ENCODE measurements around the gene NRCAM.

Gene NRCAM

DNA sequence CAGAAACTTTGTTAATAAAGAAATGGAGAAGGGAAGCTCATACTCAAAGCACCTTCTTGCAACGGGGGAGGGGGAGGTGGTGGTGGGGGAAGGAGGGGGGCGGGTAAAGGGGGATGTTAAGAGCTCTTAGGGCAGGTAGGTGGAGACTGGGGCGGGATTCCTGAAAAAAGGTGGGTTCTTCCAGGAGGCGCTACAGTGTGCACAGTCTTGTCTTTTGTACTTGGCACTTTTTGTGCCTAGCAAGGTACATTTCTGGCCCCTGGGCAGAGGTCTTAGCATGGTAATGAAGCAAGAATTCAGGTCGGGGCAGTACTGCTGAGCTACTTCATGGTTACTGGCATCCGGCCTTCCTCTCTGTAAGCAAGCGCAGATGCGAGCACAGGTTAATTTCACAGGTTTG, 310.8 kb downstream of the NRCAM start:
- DNase-seq = no peak

DNA sequence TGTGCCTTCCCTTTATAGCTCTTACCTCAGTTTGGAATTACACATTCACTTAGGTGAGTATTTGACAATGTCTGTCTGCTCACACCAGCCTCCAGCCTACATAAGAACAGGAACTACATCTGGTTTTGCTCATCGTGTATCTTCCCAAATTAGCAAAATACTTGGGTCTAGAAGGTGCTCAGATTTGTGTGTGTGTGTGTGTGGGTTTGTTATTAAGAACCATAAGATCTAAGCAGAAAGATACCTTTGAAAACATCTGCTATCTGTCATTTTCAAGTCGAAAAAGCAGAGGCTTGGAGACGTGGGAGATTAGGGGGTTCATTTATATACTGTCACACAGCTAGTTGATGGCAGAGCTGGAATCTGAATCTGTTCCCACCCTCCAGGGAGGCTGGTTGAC, 311.3 kb downstream of the NRCAM start:
- DNase-seq = no peak

DNA sequence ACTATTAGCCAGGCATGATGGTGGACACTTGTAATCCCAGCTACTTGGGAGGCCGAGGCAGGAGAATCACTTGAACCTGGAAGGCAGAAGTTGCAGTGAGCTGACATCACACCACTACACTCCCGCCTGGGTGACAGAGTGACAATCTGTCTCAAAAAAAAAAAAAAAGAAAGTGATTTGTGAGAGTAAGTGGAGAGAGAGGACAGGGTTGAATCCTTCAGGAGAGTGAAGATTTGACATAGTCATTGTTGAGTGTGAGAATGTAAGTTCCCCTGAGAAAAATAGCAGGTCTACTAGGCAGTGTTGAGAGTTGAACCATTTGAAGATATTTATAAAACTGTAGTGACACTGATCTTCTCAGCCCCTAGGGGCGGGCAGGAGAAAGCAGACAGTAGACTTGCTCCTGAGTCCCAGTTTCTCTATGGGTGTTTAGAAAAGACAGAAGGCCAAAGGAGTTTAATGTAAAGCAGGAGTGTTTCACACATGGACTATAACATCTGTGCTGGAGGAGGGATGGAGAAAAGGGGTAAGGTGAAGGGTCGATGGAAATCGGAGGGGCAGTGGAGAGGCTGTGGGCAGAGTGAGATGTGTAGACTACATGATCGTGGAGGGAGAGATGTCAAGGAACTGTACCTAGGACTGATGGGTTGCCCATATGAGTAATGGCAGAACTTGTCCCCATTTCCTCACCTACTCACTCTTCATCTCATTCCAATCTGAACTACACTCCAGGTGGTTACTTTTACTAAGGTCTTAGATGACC, 312.4 kb downstream of the NRCAM start:
- no peak for DNase-seq

DNA sequence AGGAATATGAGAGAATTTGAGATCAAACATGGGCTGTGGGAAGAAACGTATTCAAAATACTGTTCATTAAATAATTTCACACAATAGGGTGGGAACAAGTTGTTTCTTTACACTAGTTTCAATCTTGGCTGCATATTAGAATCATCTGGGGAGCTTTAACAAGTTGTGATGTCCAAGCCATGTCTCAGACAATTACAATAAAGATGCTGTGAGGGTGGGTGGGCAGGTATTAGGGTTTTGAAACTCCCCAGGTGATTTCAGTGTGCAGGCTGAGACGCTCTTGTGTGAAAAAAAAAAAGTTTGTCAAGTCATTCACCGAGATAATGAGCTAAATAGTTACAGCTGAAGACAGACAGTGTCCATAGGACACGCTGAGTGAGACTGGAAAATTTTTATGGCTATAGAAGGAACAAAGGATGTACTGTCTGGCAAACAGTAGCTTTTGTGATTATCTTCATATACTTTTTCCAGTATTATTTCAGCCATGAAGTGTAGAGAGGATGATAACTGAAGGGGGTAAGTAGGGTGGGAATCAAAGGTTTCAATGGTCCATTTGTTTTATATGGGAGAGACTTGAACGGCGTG, 313.5 kb downstream of the NRCAM start:
- DNase-seq = no peak

DNA sequence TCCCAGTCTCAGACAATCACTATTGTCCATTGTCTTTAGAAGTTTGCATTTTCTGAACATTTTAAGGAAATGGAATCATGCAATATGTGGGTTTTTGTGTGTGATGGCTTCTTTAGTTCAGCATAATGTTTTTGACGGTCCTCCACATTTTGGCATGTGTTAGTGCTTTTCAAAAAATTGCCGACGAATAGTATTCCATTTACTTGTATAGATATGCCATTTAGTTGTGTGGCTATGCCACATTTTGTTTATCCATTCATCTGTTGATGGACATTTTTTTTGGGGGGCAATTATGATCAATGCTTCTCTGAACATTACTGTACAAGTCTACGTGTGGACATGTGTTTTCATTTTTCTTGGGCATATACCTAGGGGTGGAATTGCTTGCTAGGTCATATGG, 314.1 kb downstream of the NRCAM start:
- no peak for DNase-seq

DNA sequence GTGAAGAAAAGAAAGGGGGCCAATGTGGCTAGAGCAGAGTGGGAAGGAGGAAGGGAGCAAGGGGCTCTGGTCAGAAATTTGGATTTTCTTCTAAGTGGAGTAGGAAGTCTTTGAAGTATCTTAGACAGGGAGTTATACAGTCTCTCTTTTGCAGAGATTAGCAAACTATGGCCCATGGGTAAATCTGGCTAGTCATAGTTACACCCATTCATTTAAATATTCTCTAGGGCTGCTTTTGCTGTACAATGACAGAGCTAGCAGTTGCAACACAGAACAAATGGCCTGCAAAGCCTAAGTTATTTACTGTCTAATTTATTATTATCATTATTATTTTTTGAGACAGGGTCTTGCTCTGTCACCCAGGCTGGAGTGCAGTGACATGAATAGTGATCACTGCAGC, 315.6 kb downstream of the NRCAM start:
- no peak for DNase-seq

DNA sequence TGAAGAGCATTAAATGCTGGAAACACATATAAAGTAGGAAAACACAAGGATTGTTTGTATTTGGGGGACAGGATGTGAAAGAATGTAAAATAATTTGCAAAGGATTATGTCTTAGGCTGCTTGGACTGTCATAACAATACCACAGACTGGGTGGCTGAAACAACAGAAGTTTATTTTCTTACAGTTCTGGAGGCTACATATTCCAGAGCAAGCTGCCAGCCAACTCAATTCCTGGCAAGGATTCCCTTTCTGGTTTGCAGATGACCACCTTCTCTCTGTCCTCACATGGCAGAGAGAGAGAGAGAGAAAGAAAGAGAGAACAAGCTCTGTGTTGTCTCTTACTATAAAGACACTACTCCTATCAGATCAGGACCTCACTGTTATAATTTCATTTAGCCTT, 317.3 kb downstream of the NRCAM start:
- DNase-seq = no peak

DNA sequence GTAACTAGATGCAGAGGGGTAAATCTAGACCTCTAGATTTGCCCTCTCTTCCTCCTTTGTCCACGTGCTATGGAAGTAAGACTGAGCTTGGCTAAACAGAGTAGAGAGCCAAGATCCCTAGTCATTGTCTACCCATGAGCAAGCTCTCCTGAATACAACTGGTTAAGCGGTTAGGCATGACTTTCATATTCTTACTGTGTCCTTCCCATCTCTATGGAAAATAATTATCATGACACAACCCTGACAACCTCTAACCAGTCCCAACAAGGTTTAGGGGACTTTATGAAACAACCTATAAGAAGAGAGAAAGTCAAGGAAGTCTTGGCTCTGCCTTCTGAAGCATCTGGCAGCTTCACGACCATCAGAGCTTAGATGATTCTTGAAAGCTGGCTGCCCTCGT, 318.2 kb downstream of the NRCAM start:
- no peak for DNase-seq

DNA sequence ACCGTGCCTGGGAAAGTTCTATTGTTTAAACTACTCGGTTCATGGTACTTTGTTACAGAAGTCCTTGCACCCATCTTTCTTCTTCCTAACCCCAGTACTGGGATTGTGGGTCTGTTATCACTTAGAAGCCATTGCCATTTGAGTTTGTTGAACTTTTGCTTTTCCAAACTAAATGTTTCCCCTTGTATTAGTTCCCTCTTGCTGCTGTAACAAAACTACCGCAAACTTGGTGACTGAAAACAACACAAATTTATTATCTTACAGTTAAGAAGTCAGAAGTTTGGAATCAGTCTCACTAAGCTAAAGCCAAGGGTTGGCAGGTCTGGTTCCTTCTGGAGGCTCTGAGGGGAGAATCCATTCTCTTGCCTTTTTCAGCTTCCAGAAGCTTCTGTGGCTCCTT, 319.2 kb downstream of the NRCAM start:
- no peak for DNase-seq

DNA sequence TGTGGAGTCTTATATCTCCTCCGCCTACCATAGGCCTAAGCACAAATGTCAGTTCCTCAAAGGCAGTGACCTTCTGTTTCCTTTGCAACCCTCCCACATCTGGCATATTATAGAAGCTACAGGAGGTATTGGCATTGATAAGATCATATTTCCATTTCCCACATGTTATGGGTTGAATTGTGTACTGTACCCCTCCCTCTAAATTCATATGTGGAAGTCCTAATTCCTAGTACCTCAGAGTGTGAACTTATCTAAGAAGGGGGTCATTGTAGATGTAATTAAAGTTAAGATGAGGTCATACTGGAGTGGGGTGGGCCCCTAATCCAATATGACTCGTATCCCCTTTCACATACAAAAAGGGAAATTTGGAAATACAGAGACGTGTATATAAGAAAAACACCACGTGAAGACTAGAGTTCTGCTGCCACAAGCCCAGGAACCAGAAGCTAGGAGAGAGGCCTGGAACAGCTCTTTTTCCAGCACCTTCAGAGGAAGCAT, 320.0 kb downstream of the NRCAM start:
- no peak for DNase-seq

DNA sequence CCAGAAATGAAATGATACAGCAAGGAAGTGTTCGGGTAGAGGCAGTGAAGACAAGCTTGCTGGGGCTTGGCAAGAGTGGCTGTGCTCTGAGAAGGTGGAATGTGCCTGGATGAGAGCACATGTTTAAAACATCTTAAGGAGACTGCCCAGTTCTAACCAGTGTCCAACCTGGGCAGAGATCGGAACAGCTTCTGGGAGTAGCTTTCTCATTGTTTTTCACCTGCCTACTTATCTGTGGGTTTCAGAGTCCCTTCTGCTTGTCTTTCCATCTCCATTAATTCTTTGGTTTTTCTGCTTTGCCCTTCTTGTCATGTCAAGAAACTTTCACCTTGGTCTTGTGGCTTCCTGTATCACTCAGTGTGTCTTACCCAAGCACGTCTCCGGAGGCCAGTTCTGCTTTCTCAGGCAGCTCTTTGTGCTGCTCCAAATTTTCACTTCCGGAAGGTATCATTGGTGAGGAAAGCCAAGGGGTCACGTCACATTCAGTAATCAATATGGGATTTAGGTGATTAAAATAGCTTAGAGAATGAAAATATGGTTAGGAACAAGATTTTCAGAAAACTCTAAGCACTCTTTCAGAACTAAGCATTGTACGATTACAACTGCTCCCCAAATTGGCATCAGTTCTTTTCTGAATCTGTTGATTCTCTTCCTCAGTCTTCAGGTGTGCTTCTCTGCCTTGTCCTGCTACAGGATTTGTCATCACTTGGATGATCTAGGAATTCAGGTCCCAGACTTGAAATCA, 320.6 kb downstream of the NRCAM start:
- peak in 1 of 2 donors; percentile 52 for DNase-seq

DNA sequence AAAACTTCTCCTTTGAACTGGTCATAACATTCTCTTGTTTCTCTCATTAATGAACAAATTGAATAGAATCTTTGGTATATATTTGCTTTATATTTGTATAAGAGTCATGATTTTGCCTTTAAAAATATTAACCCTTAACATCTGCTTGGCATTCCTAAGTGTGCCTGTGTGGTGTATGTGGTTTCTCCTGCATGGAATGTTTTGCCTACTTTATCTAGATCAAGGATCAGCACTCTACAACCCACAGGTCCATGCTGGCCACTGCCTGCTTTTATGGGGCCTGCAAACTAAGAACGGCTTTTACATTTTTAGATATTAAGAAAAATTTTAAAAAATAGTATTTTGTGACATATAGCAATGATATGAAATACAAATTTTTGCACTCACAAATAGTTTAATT, 321.8 kb downstream of the NRCAM start:
- DNase-seq = no peak

DNA sequence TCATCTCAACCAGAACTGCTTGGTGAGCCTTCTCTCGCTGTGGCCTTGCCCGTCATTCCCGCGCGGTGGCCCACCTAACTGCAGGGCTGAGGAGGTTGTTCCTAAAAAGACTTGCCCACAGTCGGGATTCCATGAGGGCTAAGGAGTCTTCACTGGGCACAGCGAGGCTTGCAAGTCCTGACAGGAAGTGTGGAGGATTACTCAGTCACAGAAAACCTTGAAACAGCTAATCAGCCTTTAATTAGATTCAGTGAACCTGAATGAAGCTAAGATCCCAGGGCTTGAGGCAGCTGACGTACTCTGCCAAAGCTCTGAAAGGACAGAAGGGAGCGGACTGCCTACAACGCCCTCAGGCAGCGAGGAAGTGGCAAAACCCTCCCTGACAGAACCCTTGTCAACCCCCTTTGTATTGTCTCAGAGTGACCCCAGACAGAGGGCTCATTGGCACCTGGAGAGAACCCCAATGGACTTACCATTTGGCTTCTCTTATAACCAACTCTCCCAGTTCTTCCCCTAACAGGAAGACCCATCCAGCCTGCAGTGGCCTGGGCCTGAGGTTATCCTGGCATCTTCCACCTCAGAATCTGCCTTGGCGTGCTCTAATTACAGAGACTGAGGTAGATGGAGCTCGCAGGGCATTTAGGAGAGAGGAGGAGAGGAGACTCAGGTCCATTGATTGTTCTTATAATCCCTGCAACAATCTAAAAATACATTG, 323.5 kb downstream of the NRCAM start:
- no peak for DNase-seq

DNA sequence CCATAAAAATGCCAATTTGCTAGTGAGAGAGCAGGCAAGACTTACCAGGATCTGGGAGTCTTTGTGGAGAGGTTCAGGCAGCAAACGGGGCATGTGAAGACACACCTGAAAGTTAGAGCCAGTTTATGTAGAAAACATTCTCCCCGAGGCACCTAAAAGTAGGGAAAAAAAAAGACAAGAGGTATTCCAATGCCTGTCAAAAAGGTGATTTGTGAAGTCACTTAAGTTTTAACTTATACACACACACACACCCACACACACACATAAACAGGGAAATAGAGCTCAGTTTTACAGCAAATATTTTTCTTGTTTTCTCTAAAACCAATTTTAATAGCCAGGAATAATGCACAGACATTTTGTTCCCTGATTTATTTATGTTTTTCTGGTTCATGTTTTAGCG, 326.0 kb downstream of the NRCAM start, which contains the start of gene LAMB4:
LAMB4 (minus strand) TSS at position 101 of the 400 bp plus-strand sequence. CDS start 7,197 bp downstream, outside the sequence.
- no peak for DNase-seq

DNA sequence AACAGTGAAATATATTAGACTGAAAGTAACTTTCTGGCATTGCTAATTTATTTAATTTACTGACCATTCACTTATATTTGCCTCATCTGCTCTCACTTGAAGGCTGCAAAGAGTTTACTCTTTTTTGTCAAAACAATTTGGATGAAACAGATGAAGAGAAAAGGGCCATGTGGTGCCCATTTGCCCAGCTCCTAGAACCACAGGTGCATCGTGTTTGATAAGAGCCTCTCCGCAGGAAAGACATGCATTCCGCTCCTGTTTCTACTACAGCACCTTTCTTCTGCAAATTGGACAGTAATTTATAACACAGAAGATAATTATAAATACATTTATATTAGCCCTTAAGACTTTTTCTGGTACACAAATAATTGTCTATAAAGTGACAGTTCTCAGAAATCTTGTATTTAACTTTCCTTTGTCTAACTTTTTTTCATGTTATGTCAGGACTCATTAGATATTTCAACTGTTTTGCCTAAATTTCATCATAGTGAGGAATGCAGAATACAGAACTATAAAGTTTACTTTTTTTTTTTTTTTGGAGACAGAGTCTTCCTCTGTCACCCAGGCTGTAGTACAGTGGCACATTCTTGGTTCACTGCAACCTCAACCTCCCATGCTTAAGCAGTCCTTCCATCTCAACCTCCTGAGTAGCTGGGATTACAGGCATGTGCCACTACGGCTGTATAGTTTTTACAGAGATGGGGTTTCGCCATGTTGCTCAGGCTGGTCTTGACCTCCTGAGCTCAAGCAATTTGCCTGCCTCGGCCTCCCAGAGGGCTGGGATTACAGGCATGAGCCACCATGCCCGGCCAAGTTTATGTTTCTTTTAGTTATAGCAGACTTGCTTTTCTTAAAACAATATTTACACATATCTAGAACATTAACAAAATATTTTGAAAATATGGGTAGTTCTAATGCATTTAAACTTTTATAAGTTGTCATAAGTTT, 326.9 kb downstream of the NRCAM start:
- no peak for DNase-seq

DNA sequence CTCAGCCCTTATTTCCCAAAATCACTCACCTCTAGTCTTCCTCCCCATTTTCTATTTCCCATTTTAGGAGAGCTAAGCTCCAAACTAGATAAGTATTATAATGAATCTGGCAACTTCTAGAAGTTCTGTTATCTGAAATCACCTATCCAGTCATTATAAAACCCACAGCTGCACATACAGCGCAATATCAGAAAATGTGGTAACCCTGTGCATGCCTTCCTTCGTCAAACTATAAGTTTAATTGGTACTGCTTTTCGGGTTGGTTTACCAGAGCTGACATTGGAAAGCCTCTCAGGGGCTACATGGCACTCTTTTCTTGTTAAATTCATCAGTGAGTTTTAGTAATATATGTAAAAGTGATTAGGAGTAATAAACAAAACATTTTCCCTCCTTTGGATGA, 327.7 kb downstream of the NRCAM start:
- DNase-seq = no peak

DNA sequence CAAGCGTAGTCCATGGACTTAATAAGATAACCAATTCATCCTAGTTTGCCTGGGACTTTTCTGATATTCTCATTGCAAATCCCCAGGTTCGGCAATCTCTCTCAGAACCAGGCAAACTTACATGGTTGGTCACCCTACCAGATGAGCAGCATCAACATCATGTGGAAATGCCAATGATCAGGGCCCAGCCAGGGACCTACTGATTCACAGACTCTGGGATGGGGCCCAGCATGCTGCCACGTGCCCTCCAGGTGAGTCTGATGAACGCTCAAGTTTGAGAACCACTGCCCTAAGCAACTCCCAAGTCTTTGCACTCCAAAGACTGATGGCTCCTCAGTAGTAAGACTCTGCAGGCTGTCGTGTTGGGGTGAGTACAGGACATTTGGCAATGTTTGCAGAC, 328.8 kb downstream of the NRCAM start:
- no peak for DNase-seq

DNA sequence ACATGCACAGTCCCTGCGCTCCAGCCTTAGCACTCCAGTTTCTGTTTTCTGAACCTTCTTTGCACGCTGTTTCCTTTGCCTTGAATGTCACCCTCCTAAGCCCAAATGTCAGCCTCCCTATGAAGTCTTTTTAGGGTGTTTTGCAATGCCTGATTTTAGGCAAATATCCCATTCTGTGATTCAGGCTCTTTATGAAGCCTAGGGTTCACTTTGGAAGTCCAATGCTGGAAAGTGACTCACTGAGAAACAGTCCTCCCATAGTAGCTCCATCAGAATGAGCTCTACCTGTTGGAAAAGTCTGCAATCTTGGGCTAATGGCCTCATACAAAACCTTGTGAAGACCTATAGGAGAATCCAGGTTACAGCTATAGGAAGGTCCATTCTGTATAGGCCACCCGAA, 331.4 kb downstream of the NRCAM start:
- DNase-seq = no peak

DNA sequence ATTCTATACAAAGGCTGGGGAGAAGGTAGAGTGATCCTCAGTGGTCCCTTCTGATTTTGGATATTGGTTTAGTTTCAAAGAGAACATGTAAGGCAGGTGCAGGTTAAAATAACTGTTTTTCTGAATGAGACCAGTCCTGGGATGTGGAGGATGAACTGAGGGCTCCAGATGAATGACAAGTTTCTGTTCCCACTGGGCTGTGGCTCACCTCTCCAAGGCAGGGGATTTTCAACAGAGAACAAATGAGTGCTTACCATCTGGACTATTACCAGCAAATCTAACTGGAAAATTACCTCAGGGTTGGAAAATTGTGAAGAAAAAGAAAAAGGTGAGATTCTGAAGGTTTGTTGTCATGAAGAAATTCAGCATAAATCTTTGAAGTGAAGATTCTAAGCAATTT, 334.1 kb downstream of the NRCAM start:
- no peak for DNase-seq

DNA sequence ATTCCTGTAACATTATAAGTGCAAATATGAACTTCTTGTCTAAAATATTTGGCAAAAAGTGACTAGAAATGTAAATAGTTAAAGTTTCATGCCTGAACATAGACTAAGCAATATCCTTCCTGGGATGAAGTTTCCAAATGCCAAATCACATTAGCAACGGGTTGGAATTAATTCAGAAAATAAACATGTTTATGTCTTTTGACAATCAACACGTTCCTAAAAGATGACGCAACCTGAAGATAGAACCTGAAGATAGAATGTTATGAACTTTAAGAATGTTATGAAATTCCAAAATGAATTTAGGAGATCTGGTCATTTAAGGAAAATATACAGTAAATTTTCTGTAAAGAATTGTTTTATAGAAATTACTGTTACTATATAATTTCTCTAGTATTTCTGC, 335.3 kb downstream of the NRCAM start:
- DNase-seq = no peak

DNA sequence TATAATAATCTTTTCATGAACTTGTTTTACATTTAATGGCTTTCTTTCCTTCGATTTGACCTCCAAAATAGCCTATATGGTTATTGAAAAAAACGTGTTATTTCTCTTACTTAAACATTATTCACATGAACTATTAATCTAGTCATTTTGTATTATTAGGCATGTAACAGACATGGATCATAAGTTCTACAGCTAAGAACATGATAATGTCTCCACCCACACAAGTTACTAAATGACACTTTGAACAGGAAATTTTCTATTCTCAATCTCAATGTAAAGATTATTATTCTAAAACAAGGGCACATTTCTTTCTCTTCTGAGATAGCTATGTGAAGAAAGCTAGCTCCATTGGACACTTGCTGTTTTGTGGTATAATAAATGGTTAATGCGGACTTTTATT, 336.0 kb downstream of the NRCAM start:
- no peak for DNase-seq

DNA sequence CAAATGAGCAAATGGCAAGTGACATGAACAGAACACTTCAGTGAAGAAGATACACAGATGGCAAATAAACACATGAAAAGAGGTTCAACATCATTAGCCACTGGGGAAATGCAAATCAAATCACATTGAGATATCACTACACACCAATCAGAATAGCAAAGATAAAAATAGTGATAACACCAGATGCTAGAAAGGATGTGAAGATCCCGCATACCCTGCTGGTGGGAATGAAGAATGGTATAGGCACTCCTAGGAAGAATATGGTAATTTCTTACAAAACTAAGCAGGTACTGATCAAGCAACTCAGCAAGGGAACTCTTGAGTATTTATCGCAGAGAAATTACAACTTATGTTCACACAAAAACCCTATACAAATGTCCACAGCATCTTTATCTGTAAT, 337.3 kb downstream of the NRCAM start:
- DNase-seq = no peak
